Activated CD4-positive, alpha-beta T cell treated with anti-CD3 and anti-CD28 coated beads, Interleukin-2, Interleukin-6, amounts not matched to agents 100 ng/mL and 50 ng/mL, durations not matched to agents 16 hours and 8 hours (primary cell): ENCODE results near the gene MRPL58.

Experiments
- DNase-seq: peaks from one replicate; pipeline ENCODE4 v3.0.0-alpha.2; 2020

Gene MRPL58

DNA sequence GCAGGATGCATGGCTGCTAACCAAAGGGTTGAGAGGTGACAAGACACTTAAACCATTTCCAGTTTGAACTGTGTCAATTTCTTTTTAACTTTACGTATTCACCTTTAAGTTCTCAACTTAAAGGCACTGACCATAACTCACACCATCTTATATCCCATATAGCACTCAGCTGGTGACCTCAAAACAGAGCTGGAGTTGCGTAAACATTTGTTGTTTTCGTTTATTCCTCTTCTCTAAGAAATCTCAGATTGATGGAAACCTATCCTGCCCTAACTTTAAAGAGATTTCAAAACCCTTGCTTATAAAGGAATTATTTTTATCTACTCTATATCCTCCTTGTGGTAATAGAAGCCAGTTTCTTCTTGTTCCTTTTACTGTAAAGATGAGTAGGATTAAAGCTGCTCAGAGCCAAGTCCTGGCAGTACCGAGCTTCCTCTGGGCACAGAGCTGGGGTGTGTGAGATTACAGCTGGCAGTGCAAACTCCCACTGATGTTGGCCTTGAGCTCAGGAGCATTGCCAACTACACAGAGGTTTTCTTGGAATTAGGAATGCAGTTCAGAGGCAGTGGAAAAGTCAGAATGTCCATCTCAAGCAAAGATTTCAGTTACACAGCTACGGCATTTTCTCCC, 35.9 kb downstream of the MRPL58 start:
- DNase-seq: no peak

DNA sequence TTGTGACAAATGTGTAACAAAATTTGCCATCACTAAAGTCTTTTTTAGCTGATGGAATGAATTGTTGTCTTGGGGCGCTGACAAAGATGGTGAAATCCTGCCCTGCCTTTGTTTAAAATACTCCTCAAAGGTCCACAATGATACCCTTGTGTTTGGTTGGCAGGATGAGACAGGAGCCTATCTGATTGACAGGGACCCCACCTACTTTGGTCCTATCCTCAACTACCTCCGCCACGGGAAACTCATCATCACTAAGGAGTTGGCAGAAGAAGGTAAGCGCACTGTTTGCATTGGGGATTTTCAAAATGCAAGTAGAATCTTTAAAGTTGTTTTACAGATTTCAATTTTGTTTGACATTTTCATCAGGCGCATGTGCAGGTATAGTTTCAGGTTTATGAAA, 36.6 kb downstream of the MRPL58 start:
- no peak for DNase-seq

DNA sequence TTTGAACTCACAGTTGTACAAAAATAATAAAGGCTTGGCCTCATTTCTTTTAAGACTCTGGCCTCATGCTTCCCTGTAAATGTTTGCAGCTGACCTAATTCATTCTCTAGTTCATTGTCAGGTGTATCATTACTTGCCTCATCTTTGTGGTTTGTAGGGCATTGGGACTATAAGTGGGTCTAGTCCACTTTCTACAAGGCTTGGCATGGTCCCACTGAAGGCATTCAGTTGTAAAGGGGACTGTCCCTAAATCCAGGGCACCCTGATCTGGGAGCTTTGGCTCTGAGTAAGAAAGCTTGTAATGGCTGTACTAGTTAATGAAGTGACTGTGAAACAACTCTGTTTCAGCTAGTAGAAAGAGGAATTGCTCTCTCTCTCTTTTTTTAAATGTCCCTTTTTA, 37.2 kb downstream of the MRPL58 start:
- no peak for DNase-seq

DNA sequence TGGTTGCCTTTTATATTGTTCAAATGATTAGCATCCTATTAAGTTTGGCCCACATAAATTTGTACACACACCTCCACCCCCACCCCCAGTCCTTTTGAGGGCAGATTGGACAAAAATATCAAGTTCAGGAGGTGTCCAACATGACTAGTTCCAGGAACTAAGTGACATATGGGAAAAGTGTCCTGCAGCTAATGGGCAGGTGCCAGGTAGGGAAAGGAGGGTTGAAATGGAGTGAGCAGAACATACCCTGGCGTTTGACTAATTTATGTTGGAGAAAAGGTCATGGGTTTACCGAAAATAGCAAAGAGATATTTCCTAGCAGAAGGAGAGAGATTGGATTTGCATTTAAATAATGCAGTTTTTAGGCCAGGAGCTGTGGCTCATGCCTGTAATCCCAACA, 39.5 kb downstream of the MRPL58 start:
- DNase-seq: no peak

DNA sequence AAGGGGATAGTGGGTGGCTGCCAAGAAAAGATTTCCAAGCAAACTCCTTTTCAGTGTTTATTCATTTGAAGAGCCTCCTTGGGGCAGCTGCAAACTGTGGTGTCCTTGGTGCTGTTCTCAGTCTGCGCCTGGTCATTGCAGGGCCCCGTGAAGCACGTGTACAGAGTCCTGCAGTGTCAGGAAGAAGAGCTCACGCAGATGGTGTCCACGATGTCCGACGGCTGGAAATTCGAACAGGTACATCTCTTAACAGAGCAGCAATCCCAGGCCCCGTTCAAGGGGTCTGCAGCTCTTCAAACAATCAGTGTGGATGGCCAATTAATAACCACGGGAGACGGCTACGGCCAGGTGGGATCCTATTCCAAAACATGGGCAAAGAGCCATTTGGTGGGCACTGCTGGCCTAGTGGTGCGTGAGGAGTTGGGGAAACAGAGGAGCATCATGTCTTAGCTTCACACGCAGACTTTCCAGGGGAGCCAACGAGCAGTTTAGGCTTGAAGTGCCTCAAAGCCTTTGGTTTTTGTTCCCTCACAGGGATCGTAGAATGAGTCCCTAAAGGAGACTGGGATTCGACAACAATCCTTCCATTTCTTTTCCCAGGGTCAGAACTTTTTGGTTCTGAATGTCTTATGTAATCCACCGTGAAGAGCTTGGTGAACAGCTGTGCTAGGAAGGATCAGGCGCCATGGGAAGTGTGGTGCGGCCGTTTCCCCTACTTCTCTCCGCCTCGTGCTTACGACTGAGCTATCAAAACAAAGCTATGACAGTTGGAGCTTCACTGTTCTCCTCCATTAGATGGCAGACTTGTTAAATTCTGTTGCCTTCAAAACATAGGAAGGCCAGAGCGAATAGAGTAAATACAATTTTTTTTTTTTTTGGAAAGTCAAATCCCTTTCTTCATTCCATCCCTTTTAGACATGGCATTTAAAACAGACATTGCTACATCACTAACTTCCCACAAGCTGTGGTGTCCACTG, 47.2 kb downstream of the MRPL58 start:
- DNase-seq: no peak

DNA sequence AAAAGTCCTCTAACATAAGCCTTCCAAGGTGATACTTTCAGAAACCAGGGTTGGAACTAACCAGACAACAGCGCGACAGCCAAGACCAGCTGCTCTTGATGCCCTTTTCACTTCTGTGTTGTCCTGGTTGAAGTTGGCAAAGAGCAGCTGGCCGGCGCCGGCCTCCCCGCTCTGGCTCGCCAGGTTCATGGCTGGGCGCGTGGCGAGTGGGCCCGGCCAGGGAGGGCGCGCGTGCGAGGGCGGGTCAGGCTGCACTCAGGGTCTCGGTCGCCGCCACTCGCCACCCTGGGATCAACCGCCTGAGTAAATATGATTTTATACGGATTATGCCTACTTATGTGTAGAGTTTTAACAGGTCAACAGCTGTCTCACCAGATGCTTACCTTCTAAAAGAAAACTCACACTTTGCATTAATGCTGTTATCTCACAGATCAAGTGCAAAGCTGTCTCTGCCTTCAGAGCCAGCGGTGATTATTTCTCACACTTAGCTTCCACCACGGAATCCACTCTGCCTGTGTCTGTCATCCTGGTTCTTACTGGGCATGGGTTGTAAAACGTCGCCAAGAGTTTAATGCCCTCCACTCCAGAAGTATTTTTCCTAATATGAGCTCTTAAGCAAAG, 48.1 kb downstream of the MRPL58 start:
- DNase-seq: no peak

DNA sequence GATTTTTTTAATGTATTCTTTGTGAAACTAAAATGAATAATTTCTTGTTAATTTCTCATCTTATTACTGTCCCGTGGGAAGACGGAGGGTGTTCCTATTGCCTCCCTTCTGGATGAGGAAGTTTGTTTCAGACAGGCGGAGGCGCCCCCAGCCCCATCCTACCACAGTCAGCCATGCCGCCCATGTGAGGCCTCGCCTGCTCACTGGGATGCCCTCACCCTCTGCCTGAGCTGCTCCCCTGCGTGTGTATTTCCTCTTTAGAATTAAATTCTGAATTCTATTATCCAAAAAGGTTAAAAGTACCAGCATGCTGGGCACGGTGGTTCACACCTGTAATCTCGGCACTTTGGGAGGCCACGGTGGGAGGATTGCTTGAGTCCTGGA, 48.6 kb downstream of the MRPL58 start:
- no peak for DNase-seq

DNA sequence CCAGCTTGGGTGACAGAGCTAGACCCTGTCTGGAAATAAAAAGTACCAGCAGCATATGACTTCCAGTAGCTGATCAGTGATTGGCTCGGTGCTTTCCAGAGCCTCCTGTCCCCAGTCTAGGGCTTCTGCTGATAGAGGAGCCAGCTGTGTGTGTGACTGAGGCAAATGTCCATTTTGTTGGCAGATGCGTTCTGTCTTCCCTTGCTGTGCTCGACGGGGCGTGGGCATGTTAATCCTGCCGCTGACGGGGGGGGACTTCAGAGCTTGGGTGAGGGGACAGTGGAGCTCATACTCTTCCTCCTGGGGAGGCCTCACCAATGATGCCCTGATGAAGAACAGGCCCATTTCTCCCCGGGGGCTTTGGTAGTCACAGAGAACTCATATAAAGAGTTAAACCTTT, 49.1 kb downstream of the MRPL58 start:
- no peak for DNase-seq

DNA sequence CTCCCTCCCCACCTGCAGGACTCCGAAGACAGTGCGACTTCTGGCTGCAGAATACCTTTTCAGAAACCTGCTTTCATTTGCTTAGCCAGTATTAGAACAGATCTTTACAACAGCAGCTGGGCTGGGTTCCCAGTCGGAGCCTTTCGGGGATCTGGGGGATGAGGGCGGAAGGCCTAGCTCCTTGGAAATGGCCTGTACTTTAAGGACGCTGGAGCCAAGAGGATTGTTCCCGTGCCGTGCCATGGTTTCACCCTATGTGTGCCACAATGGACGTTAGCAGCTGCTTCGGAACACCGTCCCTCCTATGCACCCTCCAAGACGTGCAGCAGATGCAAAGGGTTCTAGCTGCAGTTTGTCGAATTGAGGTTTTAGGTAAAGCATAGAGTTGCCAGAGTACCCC, 50.7 kb downstream of the MRPL58 start:
- DNase-seq: no peak

DNA sequence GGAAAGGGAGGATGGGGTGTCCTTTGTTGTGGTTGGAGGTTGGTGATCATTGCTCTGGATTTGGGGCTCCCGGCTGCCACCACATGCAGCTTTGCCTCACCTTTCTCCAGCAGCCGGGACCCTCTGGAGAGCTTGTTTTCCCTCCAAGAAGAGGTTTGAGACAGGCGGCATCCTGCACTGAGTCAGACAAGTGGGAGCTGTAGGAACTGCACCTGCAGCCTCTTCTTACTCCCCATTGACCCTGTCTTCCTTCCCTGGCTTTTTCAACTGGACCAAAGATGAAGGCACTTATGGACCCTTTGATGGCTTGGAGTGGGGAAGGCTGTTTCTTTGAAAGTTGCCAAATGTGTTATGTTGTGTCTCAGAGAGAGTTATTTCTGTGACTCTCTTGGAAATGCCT, 51.2 kb downstream of the MRPL58 start:
- no peak for DNase-seq

DNA sequence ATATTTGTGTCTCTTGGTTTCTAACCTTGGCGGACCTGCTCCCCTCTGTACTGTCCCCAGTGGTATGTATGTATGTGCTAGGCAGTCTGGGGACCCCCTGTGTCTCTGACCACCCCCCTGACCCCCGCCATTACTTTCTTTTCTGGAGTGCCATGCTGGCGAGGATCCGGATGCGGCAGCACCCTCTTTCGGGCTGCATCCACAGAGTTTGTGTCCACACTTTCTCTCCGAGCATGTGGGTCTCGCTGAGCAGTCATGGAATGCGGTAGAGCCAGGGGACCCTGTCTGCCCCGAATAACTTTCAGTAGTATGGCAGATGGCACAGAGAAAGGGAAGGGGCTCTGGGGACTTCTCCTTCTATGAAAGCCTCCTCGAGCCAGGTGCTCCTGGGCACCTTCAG, 51.6 kb downstream of the MRPL58 start:
- DNase-seq: no peak

DNA sequence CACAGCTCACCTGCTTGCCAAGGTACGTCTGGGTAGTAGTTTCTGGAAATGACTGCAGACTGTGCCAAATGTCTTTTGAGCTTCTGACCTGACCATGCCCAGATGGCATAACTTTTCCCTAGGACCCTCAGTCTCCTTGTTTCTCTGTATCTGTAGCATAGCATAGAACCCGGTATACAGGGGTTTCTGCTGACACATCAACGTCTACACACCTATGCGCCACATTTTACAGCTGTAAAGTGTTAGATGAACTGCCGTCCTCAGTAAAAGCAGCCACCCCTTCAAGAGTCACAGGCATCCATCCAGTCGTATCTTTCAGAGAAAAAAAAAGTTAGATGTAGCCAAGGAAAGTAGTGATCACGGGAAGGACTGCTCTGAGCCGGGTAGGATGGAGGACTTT, 52.0 kb downstream of the MRPL58 start:
- no peak for DNase-seq

DNA sequence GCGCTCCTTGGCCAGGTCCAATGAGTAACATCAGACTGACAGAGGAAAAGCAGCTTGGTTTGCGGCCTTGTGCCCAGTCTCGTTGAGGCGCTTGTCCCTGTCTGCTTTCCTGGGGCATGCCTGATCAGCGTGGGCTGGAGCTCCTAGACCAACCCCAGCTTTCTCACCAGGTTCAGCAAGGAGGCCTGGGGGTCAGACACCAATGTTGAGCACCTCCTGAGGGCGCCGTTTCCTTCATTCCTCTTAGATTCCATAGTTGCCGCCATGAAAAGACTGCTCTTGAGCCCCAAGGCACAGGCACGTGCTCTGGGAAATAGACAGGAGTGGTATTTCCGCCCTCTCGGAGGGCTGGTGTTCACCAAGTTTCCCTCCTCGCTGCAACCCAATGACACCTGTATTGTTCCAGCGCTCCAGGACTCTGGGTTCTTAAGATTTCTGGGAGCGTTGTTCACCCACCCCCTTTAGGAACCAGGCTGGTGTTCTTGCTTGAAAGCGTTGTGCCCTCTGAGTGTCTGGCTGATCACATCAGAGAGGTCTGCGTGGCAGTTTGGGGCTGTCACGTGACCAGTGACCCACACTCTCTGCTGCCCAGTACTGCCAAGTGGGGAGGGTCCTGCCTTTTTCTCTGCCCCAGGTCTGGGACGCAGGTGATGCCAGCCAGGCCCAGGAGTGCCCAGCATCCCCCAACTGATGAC, 52.5 kb downstream of the MRPL58 start:
- DNase-seq: no peak

DNA sequence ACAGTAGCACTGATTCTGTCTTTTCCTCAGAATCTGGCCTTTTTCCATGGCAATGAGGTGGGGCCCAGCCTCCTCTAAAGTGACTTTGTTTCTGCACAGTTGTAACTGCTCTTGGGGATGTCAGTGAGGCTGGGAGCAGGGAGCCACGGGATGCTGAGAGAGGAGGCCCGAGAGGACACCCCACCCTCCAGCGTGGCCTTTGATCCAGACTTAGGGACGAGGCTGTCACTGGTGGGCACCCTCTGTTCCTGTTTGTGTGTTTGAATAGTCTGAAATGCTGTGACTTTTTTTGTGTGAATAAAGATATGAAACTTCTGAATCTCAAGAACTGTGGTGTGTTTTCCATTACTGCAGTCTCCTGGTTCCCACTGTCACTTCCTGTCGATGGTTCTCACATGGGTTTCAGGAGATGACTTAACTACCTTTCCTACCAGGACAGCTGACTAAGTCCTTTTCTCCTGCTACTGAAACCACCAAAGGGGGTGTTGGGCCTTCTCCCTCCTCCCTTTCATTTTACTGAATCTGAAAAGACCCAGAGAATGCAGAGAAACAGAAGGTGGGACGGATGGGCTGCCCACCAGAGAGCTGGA, 53.2 kb downstream of the MRPL58 start:
- peak; percentile 66 for DNase-seq

DNA sequence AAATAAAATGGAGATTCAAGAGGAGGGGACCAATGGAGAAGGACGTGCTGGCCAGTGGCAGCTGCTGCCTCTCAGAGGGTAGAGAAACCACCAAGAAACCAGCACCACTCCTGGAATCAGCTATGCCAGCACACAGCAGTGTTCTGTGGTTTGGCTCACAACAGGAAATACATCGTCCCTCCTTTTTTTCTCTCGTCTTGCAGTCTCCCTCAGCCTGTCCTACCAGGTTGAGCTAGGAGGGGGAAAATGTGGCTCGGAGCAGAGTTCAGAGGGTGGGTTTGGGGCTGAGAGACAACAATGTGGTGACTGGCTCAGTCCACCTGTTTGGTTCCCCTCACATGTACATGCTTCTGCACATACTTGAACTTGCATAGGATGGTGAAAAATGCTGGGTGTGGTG, 55.4 kb downstream of the MRPL58 start:
- peak; percentile 72 for DNase-seq

DNA sequence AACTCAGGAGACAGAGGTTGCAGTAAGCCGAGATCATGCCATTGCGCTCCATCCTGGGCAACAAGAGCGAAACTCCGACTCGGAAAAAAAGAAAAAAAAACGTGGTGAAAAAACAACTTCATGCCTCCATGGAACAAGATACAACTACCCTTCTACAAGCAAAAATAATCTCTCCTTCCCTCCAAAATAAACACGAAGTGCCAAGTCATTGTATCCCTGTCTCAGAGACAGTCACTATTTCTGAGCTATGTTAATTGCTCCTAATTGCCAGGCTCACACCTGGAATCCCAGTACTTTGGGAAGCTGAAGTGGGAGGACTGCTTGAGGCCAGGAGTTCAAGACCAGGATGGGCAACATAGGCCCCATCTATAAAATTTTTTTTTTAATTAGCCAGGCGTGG, 56.3 kb downstream of the MRPL58 start:
- no peak for DNase-seq

DNA sequence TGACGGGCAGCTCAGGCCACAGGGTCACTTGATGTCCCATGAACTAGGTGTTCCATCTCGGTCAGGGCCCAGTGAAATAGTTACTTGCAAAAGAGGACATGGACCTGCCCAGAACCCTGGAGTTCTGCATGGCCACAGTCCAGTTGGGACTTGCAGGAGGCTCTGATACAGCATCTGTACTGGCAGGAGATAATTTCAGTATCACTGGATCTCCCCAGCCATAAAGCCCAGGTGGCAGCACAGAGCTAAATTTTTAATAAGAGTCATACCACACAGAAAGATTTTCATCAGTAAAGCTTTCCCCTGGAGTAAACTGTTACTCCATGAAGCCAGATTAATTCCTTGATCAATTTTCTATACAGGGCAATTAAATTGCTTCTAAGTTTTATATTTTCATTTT, 57.3 kb downstream of the MRPL58 start:
- DNase-seq: no peak
